NOMO-1 (cell line): ENCODE results near the gene DPP8.
"Not testable (repeated sequence)": the region's sequence is repeated elsewhere in the genome, so short reads cannot be mapped to it uniquely, and the experiment has no call there.

Experiments
- DNase-seq, 2 experiments: peaks; one replicate each; lab custom pipeline; 2025; ENCODE audit not compliant: unreplicated experiment in 2 of 2; lab: John Stamatoyannopoulos, UW

Gene DPP8

DNA sequence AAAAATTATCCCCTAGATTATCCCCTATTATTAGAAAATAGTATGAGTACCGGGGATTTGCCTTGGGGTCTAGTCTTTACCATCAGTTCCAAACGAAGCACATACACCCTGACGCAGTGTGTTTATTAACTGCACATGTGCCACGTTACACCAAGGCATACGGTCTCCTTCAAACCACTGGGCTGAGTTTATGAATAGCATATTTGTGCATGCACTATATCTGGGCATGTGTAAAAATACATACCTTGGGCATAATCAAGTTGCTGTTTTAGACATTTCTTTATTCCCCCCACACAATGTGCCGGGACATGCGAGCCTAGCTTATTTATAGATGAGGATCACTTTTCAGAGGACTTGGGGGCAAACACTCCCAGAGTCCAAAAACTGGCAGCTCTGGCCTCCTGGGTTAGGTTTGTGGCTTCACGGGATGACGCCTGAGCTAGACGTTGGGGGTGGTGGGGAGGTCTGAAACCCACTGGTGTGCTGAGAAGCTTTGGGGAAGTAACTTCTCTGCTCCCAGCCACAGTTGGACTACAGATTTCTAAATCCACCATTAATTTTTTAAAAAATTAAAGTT, 111.0 kb downstream of the DPP8 start:
- DNase-seq, result no peak

DNA sequence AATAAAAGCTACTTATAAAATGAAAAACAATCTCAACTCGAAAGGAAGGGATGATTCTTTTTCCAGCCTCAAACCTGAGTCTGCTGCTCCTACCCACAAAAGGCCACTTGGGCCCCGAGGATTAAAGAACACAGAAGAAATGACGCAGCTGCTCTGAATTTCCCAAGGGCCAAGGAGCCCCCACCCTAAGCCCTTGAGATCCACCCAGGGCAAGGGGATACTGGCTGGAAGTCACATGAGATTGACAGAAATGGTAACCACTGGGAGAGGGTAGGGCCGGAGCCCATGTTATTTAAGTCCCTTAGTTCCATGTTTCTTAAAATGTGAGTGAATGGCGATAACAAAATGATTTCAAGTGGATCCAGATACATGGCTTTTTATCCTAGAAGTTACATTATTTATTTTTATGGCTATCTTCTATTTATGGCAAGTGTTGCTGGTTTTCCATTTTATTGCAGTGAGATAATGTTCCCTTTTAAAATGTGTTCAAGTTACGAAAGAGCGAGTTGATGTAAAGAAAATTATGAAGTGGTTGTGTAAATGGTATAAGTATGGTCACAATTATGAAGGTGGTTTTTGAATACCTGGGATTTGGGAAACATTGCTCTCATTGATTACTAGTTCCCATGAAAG, 111.6 kb downstream of the DPP8 start:
- no peak for DNase-seq

DNA sequence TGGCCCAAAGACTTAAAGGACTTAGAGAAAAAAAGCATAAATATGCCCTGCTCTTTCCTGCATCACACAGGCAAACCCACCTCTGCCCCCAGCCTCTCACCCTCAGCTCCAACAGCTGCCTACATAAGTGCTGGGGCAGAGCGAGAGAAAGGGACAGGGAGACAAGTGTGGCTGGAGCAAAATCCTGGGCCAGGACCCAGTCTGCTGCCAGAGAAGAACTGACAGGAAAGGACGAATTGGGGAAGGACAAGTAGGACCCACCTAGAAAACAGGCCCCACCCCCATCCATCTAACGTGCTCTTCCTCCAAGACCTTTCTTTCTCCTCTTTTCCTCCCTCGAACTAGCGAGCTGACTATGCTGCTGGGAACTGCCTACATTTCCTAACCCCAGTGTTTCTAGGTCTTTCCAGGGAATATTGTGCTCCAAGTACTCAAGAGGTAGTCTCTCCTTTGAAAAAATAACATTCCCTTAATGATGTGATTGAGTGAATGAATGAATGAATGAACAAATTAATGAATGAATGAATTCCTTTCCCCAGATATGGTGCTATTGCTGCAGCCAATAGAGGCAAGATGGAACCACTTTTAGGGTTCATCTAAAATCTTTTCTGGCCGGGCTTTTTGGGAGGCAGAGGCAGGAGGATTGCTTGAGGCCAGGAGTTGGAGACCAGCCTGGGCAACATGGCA, 113.2 kb downstream of the DPP8 start:
- DNase-seq, result no peak

DNA sequence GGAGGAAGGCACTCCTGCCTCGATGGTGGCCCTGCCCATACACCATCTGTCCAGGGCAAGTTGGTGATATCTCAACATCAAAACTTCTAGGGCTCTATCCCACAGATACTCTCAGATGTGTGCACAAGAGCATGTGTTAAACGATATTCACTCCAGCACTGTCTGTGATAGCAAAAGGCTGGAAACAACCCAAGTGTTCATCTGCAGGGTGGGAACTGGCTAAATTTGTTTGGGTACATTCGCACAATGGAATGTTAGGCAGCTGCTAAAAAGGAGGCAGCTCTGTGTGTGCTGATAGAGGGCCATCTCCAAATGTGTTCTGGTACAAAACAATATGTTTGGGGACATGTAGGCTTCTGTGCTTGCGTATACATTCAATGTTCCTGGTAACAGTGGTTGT, 114.5 kb downstream of the DPP8 start:
- DNase-seq, result no peak

DNA sequence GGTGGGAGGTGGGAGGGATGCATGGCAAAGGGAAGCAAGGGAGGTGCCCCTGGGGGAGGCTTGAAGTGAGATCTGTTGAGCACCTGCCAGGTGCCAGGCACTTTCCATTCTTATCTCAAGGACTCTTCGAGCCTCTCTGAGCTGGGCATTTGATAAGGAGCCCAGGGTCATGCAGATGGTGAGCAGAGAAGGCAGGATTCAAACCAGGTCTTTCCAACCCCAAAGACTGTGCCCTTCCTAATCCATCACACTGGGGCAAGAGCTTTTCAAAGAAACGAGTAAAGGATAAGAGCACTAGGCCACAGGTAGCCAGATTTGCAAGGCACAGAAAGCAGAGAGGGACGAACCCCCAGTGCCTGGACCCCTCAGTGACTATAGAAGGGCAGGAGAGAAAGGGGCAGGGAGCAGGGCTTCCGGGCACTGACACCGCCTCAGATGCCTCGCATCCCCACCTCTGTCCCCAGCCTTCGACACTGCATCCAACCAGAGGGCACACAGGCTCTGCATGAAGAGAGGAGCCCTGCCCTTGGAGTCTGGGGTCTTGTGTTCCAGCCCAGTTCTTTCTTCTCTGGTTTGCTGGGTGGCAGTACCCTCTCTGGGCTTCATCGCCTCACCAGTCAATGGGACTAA, 115.8 kb downstream of the DPP8 start:
- no peak for DNase-seq

DNA sequence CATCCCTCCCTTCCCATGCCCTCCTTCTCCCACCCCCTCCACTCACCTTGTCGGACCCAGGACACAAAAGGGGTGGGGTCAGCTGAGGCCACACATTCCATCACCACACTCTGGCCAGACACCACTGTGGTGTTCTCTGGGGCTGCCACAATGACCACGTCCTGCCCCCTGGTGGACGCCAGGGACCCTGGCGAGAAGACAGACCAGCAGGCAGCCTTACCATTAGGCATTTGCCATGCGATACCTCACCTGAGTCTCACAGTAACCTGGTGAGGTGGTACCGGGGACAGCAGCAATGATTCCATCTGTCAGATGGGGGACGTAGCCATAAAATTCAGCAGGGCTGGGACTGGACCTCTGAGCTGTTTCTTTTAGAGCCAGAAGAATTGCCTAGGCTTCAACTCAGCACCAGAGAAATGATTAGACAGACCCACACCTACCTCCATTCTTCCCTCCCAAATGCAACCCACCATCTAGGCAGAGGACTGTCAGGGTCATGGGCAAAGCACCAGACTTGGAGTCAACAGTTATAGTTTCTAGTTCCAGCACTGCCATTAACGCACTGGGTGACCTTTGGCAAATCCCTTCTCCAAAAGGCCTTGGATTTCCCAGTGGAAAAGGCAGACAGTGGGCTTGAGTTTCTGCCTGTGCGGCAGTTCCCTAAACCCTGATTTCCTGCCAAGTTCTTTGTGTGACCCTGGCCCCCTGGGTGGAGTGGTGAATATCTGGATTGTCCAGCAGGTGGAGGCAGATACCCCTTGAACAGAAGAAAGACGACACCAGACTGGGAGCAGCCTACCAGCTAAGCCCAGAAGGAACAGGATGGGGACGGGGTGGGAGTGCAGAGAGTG, 116.5 kb downstream of the DPP8 start:
- DNase-seq, result peak; percentile 16 to 27

DNA sequence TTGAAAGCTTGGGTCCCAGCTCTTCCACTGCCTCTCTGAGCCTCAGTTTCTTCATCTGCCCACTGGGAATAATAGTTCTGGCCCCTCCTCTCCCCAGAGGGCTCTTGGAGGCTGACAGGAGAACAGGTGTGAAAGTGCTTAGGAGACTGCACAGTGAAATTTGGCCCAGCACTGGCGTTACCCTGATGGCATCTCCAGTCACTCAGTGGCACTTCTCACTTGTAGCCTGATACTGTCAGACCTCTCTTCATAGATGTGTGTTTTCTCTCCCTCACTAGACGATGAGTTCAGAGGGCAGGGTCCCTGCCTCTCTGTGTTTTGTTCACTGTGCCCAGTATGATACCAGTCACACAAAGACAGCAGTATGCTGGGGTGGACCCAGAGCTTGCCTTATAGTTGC, 117.5 kb downstream of the DPP8 start:
- no peak for DNase-seq

DNA sequence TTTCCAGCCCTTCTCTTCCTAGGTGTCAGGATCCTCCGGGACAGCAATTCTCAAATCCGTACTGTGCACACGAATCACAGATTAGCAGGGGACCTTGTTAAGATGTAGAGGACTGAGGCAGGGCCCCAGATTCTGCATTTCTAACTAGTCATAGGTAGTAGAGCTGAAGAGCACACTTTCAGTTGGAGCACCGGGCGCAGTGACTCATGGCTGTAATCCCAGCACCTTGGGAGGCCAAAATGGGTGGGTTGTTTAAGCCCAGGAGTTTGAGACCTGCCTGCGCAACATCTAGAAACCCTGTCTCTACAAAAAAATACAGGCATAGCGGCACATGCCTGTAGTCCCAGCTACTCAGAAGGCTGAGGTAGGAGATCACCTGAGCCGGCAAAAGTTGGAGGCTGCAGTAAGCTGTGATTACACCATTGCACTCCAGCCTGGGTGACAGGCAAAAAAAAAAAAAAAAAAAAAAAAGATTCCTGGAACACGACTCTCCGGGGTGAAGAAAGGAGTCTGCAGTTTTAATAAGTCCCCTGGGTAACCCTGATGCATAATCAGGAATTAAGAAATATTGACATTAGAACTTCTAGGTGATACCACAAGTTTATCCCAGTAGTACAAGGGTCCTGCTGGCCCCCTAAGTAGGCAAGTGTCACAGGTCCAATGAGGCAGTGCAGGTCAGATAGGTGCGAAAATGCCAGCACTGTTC, 118.3 kb downstream of the DPP8 start:
- no peak for DNase-seq

DNA sequence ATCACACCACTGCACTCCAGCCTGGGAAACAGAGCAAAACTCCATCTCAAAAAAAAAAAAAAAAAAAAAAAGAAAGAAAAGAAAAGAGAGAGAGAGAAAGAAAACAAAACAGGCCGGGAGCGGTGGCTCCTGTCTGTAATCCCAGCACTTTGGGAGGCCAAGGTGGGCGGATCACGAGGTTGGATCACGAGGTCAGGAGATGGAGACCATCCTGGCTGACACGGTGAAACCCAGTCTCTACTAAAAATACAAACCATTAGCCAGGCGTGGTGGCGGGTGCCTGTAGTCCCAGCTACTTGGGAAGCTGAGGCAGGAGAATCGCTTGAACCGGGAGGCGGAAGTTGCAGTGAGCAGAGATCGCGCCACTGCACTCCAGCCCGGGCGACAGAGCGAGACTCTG, 119.0 kb downstream of the DPP8 start:
- DNase-seq, result not testable (repeated sequence)

DNA sequence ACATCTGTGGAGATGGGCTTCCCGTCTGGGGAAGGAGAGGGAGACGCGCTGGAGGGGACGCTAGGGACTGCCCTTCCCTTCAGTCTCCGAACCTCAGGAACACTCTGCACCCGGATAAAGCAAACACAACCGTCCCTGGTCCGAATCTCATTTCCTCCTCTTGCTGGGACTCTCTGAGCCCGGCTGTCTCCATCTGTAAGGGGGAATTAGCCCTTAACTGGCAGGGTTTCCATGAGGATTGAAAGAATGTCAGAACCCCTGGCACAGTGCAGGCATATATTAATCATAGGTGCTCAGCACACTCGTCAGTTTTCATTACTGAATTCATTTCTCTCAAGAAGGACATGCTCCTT, 120.5 kb downstream of the DPP8 start:
- no peak for DNase-seq

DNA sequence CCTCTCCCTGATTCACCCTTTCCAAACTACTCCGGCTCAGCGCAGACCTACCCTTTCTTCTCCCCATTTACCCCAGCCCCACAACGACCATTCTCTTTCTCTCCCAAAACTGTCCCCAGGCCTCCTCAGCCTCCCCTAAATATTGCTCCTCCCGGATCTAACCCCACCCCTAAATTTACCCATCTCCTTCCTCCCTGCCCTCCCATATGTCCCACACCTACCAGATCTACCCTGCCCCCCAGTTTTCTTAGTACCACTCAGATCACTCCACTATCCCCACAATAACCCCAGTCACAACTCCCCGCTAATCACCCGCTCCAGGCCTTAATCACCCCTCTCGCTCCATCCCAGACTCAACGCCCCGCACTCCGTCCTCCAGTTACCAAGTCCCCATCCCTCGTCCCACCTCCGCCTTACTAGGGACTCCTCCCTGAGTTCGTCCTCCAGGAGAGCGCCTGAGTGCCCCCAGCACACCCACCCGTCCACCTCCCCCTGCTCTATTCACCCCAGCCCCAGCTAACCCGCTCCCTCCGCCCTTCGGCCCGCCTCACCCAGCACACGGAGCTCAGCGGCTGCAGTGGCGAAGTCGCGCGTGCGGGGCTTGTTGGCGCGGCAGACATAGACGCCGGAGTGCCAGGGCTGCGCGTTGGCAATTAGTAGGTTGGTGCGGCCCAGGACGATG, 121.1 kb downstream of the DPP8 start:
- DNase-seq, result no peak

DNA sequence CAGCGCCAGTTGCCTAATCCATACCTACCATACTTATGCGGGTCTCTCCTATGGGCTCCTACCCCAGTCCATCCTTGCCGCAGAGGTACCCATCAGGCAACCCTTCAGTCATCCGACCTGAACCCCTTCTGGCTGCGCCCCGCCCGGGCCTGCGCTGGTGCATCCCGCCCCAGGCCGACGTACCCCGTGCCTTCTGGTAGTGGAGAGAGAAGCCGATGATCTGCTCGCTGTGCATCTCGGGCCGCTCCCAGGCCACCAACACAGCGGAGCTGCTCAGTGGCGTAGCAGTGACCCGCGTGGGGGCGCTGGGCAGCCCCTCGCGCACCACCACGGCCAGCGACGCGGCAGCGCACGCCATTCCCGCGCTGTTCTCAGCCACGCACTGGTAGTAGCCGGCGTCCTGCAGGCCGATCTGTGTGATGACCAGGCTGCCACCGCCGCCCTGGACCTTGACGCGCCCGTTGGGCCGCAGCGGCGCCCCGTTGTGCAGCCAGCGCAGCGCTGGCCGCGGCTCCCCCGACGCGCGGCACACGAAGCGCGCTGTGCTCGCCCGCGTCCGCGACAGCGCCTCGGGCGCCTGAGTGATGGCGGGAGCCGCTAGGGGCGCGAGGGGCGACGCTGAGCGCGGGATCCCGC, 121.8 kb downstream of the DPP8 start:
- no peak for DNase-seq

DNA sequence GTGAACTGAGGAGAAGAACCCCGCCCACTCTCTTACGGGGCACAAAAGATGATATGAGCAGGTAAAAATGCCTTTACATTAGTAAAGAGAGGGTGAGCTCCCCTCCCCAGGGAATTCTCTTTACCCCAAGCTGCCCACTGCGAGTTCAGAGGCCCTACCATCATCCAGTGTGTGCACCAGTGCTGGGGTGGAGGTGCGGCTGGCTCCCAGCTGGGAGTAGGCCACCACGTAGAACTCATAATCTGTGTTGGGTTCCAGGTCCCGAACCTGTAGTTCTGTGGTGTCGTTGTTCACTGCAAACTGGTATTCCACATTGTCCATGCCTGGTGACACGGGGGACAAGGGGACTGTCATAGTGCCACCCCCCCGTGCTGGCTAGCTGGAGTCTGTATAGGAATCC, 122.6 kb downstream of the DPP8 start:
- DNase-seq, result no peak

DNA sequence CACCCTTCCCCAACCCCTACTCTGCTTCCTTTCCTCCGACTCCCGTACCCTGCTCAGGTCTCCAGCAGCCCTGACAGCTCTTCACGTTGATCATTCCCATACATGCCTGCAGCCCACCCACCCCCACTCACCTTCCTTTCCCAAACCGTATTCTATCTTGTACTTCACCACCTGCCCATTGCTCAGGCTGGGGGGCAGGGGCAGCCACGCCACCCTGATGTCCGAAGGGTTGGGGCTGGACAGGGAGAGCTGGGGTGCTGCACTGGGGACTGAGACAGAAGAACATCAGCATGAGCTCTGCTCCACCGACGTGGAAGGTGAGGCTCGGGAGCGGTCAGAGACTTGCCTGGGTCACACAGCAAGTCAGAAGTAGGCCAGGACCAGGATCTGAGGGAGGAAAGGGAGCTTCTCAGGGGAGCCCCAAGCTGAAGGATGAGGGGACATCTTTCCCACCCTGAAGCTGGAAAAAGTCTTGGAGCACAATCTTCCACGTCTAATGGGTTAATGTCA, 123.2 kb downstream of the DPP8 start:
- DNase-seq, result no peak

DNA sequence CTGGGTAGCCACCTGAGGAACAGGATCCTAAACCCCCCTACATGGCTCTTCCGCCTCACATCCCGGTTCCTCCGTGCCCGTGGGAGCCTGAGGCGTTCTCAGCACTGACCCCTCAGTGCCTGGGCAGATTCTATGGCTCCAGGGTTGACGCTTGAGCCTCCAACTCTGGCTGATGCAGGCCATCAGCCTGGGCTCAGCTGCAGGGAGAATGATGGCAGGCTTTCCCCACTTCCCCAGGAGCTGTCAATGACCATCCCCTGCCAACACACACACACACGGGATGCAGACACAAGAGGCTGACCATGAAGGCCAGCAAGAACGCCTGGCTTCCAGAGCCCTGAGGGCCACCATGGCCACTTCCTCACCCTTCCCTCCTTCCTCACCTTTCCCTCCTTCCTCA, 123.9 kb downstream of the DPP8 start:
- DNase-seq, result no peak

DNA sequence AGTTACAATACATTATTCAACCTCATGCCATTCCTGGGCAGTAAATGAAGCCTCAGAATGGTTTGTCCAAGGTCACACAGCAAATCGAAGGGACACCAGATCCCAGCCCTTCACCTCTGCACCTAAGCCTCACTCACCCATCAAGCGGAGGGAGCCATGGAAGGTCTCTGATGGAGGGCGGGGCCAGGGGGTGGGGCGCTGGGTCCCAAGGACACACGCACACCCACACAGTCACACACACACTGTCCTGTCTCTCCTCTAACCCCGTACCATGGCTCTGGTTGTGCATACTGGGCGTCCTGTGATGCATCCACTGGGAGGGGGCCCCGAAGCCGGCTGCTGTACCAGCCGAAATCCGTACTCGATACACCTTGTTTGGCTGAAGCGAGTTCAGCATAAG, 124.4 kb downstream of the DPP8 start:
- DNase-seq, result no peak
